Mesothelial cell of epicardium (in vitro differentiated cells): ENCODE measurements around the gene FRMD7. TPM values are rescaled to one million over a fixed set of nuclear protein-coding genes. Genes with fewer than 3 reads are reported as not detected.
"Not testable (repeated sequence)": the region's sequence is repeated elsewhere in the genome, so short reads cannot be mapped to it uniquely, and the experiment has no call there.

ENCODE experiments used
- DNase-seq, 2 experiments: peaks; one replicate each; pipeline ENCODE4 v3.0.0; 2021; ENCODE audit warnings: low spot score in 2 of 2; ENCODE audit not compliant: unreplicated experiment in 2 of 2
- H3K27ac Mint-ChIP-seq: 2 replicates; pipeline ENCODE4 v1.8.0; 2021; ENCODE audit warnings: mixed read lengths
- H3K27me3 Mint-ChIP-seq: 2 replicates; pipeline ENCODE4 v1.8.0; 2021; ENCODE audit warnings: low read depth, mixed read lengths
- H3K36me3 Mint-ChIP-seq: 2 replicates; pipeline ENCODE4 v1.8.0; 2021; ENCODE audit warnings: mixed read lengths
- H3K4me1 Mint-ChIP-seq: 2 replicates; pipeline ENCODE4 v1.8.0; 2021; ENCODE audit warnings: mixed read lengths
- H3K4me3 Mint-ChIP-seq: 2 replicates; pipeline ENCODE4 v1.8.0; 2021; ENCODE audit warnings: mild to moderate bottlenecking, moderate library complexity, mixed read lengths
- H3K9me3 Mint-ChIP-seq: 2 replicates; pipeline ENCODE4 v1.8.0; 2021; ENCODE audit warnings: mixed read lengths
- CTCF ChIP-seq: fragments of 200-600 bp; sonication (generic); IDR thresholded peaks from one replicate; pipeline ENCODE4 v1.5.0; 2021; ENCODE audit warnings: antibody characterized with exemption; ENCODE audit not compliant: unreplicated experiment
- total RNA-seq: library from RNA; stranded (reverse); gene quantifications from 3 replicates; pipeline ENCODE4 v1.2.1, GENCODE V29; 2021

FRMD7 gene
- total RNA-seq, 1 donor from 2014 or later = 0.13 TPM

- Mint-ChIP-seq H3K9me3 (no peaks in the 10 kb centered on the region), H3K36me3 (no peaks in the 10 kb centered on the region), H3K4me3 (no peak overlapping the region), H3K27me3 (no peaks in the 10 kb centered on the region), H3K27ac (peak overlapping the region; percentile 0), H3K4me1 (peaks cover 38% of the 10 kb centered on the region)
- TF ChIP-seq CTCF = no peak
- DNase-seq = no peak
Observed at GRCh38 chrX:132114607-132115006, 13.2 kb downstream of the FRMD7 start.

GRCh38 chrX:132107291-132107690, 20.5 kb downstream of the FRMD7 start:
- H3K36me3 Mint-ChIP-seq = no peaks in the 10 kb centered on the region
- H3K27me3 Mint-ChIP-seq = no peaks in the 10 kb centered on the region
- no peak for DNase-seq
- no peaks in the 10 kb centered on the region for H3K9me3 Mint-ChIP-seq
- TF ChIP-seq CTCF = no peak
- H3K4me3 Mint-ChIP-seq = no peak overlapping the region
- peaks cover 16% of the 10 kb centered on the region for H3K4me1 Mint-ChIP-seq
- H3K27ac Mint-ChIP-seq = peak overlapping the region; percentile 57

- peaks cover 20% of the 10 kb centered on the region for H3K4me1 Mint-ChIP-seq
- no peaks in the 10 kb centered on the region for H3K27me3 Mint-ChIP-seq
- H3K27ac Mint-ChIP-seq = no peak overlapping the region
- DNase-seq = no peak
- H3K4me3 Mint-ChIP-seq = no peak overlapping the region
- TF ChIP-seq CTCF = no peak
- H3K9me3 Mint-ChIP-seq = no peaks in the 10 kb centered on the region
- no peaks in the 10 kb centered on the region for H3K36me3 Mint-ChIP-seq
Observed at GRCh38 chrX:132101799-132102198, 26.0 kb downstream of the FRMD7 start.

GRCh38 chrX:132101206-132101605, 26.6 kb downstream of the FRMD7 start:
- Mint-ChIP-seq H3K27ac (no peak overlapping the region), H3K9me3 (no peaks in the 10 kb centered on the region), H3K4me1 (peaks cover 20% of the 10 kb centered on the region), H3K36me3 (no peaks in the 10 kb centered on the region), H3K27me3 (no peaks in the 10 kb centered on the region), H3K4me3 (no peak overlapping the region)
- DNase-seq = no peak
- no peak for TF ChIP-seq CTCF

GRCh38 chrX:132098704-132099103, 29.1 kb downstream of the FRMD7 start:
- Mint-ChIP-seq H3K4me1 (peaks cover 26% of the 10 kb centered on the region), H3K27ac (peak overlapping the region; percentile 4)
- H3K4me3 Mint-ChIP-seq, H3K27me3 Mint-ChIP-seq, H3K36me3 Mint-ChIP-seq, DNase-seq, H3K9me3 Mint-ChIP-seq: not testable (repeated sequence)

- peak overlapping the region; percentile 45 for H3K27ac Mint-ChIP-seq
- no peak overlapping the region for H3K4me3 Mint-ChIP-seq
- DNase-seq = no peak
- no peaks in the 10 kb centered on the region for H3K36me3 Mint-ChIP-seq
- no peaks in the 10 kb centered on the region for H3K27me3 Mint-ChIP-seq
- H3K9me3 Mint-ChIP-seq = peaks cover 2% of the 10 kb centered on the region
- no peak for TF ChIP-seq CTCF
- peaks cover 40% of the 10 kb centered on the region for H3K4me1 Mint-ChIP-seq
Observed at GRCh38 chrX:132094164-132094563, 33.7 kb downstream of the FRMD7 start.
